Limb (tissue), 2 donors: ENCODE measurements around the gene FGF3.

Source experiments
- DNase-seq, 2 donors: peaks; one replicate each; pipeline ENCODE4 v3.0.0-alpha.2; 2016; ENCODE audit errors: extremely low spot score in 2 of 2

Gene FGF3

DNA sequence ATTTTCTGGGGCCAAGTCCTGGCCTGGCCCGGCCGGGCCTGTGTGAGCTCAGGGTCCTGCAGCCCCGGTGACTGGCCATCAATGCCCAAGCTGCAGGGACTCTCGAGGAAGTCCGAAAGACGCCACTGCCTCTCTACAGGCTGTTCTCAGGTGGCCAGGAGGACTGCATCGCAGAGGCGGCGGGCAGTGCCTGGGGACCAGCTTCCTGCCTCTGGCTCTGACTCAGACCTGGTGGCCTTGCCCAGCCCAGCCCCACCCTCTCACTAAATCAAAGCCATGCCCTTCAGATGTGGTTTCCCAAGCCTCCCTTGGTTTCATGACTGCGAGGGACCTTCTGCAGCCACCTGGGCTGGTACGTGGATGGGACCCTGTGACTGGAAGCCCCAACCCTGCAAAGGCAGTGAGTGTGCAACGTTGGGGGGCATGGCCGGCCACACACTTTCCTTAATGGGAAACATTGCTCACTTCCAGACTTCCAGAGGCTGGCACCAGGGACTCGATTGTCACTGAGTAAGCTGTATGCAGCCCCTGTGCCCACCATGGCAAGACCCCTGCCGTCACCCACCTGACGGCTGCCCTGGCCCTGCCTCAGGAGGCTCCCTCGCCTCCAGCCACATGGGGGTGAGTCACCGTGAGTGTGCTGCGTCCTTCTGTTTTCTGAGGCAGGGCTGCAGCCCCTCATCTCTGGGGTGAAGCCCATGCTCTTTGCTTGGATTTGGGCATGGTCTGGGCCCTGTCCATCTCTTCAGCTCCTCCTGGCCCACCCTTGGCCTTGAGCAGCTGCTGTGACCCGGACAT is 6.0 kb upstream of the FGF3 start:
- DNase-seq: no peak

GRCh38 chr11:69823641-69824265 is 4.5 kb upstream of the FGF3 start:
- no peak for DNase-seq

- no peak for DNase-seq
Measured at GRCh38 chr11:69822676-69823494, 3.7 kb upstream of the FGF3 start.

DNA sequence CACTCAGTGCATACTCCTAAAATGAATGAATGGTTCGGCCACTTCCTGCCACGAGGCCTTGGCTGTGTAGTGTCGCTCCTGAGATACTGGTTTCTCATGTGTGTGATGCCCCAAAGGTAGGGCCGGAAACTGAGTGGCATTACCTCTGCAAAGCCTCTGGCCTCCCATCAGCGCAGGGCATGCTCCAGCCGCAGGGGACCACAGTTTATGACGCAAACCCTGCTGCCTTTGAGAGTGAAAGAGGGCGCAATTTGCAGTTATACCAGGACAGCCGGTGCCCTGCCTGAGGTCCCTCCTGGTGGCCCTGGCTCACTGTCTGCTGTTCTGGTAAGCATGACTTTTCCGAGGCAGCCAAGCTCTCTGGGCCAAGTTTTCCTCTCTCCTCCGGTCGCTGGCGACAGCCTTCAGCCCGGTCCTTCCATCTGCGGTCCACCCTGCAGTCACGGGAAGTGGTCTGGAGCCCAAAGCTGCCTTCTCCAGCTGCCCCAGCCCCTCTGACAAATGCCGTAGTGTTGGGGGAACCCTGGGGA is 2.4 kb upstream of the FGF3 start:
- DNase-seq: no peak

- DNase-seq: no peak
Measured at GRCh38 chr11:69820441-69820840, 1.2 kb upstream of the FGF3 start.

DNA sequence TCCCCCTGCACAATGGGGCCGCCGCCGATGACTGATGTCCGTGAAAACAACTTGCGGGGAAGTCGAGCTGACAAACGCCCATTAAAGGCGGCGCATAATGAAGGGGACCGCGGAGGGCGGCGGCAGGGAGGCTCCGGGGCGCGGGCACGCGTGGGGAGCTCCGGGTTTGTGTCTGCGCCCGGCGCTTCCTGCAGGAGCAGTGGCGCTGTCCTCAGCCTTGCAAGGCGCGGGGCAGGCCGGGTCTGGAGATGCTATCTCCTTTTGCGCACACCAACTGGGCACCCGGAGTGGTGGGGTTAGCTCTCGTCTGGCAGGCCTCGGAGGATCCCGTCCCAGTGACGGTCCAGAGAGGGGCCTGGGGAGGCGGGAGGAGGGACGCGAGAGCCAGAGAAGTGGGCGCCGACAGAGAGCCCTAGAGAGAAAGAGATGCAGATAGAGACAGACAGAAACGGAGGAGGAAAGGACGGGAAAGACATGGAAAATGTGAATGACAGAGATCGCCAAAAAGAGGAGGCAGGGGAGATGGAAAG is 390 bp upstream of the FGF3 start:
- DNase-seq: no peak

DNA sequence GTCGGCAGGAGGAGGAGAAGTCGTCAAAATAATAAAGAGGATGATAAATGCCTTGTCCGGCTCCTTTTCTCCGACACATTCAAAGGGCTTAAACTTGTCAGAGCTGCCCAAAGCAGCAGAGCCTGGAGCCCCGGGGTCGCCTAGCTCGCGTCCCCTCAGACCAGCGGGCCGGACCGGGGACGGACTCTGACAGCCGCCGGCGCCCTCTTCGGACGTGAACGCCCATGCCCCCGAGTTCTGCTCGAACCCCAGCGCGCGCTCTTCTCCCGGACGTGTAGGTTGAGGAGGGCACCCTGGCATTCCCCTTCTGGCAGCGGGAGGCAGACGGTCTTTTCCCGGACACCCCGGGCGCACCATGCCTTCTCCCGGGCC is 999 bp downstream of the FGF3 start:
- DNase-seq: no peak

GRCh38 chr11:69817265-69818230 is 1.7 kb downstream of the FGF3 start:
- DNase-seq: no peak

GRCh38 chr11:69816671-69817070 is 2.5 kb downstream of the FGF3 start:
- DNase-seq: no peak

- DNase-seq: no peak
Measured at GRCh38 chr11:69815973-69816372, 3.2 kb downstream of the FGF3 start.

DNA sequence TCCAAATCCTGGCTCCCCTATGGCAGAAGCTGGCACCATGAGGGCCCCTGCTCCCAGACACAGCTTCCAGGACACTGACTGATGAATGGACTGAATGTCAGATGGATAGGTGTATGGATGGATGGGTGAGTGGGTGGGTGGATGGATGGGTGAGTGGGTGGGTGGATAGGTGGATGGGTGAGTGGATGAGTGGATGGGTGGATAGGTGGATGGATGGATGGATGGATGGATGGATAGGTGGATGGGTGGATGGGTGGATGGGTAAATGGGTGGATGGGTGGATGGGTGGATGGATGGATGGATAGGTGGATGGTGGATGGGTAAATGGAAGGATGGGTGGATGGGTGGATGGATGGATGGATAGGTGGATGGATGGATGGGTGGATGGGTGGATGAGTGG is 4.3 kb downstream of the FGF3 start:
- no peak for DNase-seq

- DNase-seq: no peak
Measured at GRCh38 chr11:69814411-69814810, 4.8 kb downstream of the FGF3 start.

DNA sequence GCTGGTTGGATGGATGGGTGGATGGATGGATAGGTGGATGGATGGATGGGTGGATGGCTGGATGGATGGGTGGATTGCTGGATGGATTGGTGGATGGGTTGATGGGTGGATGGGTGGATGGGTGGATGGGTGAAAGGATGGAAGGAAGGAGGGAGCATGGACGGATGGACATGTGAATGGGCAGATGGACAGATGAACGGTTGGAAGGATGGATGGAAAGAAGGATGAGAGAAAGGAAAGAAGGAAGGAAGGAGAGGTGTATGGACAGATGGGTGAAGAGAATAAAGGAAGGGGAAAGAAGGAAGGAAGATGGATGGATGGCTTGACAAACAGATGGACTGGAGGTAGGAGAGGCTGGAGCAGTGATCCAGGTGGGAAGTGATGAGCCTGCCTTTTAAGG is 5.4 kb downstream of the FGF3 start:
- no peak for DNase-seq

DNA sequence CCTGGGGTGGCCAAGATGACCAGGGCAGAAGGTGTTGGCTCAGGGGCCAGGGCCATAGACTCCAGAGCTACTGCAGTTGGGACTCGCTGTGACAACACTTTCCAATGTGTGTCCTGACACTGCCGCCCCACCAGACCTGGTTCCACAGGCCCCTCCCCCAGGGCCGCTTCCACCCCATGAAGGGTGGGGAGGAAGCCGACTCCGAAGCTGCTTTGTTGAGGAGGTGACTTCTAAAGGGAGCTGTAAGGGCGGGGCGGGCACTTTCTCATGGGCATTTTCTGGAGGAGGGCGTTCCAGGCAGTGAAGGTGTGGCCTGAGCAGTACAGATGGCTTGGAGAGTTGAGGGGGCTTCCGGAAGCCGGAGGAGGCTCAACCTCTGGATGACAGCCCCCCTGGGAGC is 6.3 kb downstream of the FGF3 start:
- DNase-seq: no peak

DNA sequence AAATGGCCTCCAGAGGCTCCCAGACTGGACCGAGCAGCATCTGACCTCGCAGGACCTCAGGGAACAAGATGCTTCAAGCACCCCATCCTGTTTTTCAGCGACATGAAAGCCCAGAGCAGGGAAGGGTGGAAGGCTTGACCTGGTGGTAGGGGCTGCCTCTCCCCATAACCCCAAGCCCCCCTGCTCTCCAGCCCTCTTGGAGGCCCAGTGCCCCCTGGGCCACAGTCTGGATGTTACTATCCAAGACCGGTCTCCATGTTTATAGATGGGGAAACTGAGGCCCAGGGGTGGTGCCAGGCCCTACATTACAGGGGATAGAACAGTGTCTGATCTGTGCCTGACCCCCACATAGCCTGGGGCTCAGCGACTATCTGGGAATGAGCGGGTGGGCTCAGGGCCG is 7.0 kb downstream of the FGF3 start:
- no peak for DNase-seq

- no peak for DNase-seq
Measured at GRCh38 chr11:69811431-69811830, 7.8 kb downstream of the FGF3 start.

DNA sequence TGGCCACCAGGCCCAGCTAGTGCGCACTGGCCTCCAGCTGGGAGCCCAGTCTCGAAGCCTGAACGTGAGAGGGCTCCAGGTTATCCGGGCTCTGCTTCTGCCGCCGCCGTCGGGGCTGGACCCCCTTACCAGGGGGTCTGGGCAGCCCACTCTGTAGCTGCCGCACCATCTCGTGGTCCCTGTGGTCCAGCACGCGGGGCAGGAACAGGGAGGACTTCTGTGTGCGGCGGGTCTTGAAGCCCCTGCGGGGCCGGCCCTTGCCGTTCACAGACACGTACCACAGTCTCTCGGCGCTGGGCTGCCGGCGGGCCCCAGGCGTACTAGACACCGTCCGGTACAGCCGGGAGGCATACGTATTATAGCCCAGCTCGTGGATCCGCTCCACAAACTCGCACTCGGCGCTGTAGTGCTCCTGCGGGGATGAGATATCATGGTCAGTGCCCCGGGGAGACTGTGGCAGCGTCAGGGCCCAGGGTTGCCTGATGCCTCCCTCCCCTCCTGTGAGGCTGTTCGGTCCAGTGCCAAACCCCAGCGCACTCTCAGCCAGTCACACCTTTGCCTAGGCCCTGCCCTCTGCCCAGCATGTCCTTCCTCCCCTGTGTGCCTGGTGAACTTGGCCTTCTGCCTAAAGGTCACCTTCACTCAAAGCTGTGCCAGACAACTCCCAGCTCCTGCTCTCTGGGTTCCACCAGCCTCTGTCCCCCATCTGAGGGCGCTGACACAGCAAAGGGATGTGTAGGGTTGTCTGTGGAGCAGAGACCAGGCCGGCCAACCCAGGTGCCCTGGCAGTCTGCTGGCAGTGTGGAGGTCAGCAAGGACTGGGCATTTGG is 8.7 kb downstream of the FGF3 start:
- DNase-seq: no peak

- DNase-seq: peak in 1 of 2 donors; percentile 33
Measured at GRCh38 chr11:69808667-69809086, 10.5 kb downstream of the FGF3 start.

DNA sequence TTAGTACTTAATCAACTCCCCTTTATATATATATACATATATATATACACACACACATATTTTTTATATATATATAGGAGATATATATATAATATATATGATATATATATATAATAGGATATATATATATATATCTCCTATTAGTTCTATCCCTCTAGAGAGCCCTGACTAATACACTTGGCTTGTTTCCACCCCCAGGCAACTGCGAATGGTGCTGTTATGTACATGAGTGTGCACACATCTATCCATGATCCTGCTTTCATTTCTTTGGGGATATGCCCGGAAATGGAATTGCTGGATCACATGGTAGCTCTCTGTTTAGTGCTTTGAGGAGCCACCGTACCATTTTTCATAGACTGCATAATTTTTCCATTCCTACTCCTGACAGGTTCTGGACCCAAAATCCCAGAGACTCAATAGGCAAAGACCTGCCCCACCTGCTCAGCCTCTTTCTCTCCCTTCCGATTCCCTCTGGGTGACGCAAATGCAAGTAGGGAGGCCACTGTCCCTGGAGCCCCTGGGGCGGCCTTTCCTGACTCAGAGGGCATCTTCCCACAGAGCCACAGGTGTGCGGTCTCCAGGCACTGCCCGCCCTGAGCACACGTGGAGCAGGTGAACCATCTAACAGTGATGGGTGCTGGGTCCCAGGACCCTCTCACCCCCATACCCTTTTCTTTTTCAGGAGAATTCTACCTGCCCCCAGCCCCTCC is 12.0 kb downstream of the FGF3 start:
- DNase-seq: no peak
